Naive thymus-derived CD4-positive, alpha-beta T cell (primary cell): ENCODE results near the gene NINL. TPM values are rescaled to one million over a fixed set of nuclear protein-coding genes. Genes with fewer than 3 reads are reported as not detected.

ENCODE experiments used
- ATAC-seq: fragments of 150-1000 bp; cut with Tn5 transposase; 2 replicates; pipeline ENCODE4 v1.10.0; 2021; ENCODE audit warnings: mild to moderate bottlenecking, moderate library complexity
- CTCF ChIA-PET: fragments of 350-600 bp; sonication (Branson Sonifier 250); formaldehyde crosslinking; loops from one replicate; lab custom pipeline; 2021; ENCODE audit warnings: antibody characterized with exemption; lab: Charles Lee
- POLR2A ChIA-PET: fragments of 350-600 bp; sonication (Branson Sonifier 250); formaldehyde crosslinking; loops from one replicate; lab custom pipeline; 2021; ENCODE audit warnings: antibody characterized with exemption, inconsistent platforms; lab: Charles Lee
- DNase-seq, 9 donors: peaks; one replicate each; pipeline versions ENCODE4 v3.0.0 to v3.0.0-alpha.2; 2020 to 2022; ENCODE audit warnings: mixed read lengths in 1 of 9
- H3K27ac ChIP-seq: one replicate; pipeline ENCODE4 v1.7.0; 2013; ENCODE audit warnings: mild to moderate bottlenecking, low read depth, low read length, moderate library complexity
- H3K27me3 ChIP-seq, 2 donors: one replicate each; pipeline ENCODE4 v1.7.0; 2013; ENCODE audit warnings: low read length in 2 of 2, mild to moderate bottlenecking in 2 of 2, moderate library complexity in 2 of 2; ENCODE audit not compliant: control insufficient read depth in 2 of 2, insufficient read depth in 2 of 2
- H3K36me3 ChIP-seq, 3 experiments: 1 replicate in 2 of 3; 2 replicates in 1 of 3; pipeline ENCODE4 v1.7.0; 2013; ENCODE audit warnings: low read length in 3 of 3, mild to moderate bottlenecking in 3 of 3, moderate library complexity in 1 of 3; ENCODE audit not compliant: insufficient read depth in 3 of 3, control insufficient read depth in 2 of 3
- H3K4me1 ChIP-seq, 2 donors: one replicate each; pipeline ENCODE4 v1.7.0; 2013; ENCODE audit warnings: low read length in 2 of 2, mild to moderate bottlenecking in 2 of 2, moderate library complexity in 1 of 2; ENCODE audit not compliant: control insufficient read depth in 2 of 2, insufficient read depth in 2 of 2
- H3K4me3 ChIP-seq: 2 replicates; pipeline ENCODE4 v1.7.0; 2013; ENCODE audit warnings: mild to moderate bottlenecking, low read length
- H3K9me3 ChIP-seq, 3 experiments: 1 replicate in 2 of 3; 2 replicates in 1 of 3; pipeline ENCODE4 v1.7.0; 2013; ENCODE audit warnings: low read length in 3 of 3; ENCODE audit not compliant: control insufficient read depth in 2 of 3
- H3K27ac Mint-ChIP-seq, 9 donors: one replicate each; pipeline ENCODE4 v1.8.0; 2020 to 2022; ENCODE audit warnings: mixed read lengths in 9 of 9, mild to moderate bottlenecking in 8 of 9, moderate library complexity in 5 of 9, inconsistent platforms in 2 of 9
- H3K27me3 Mint-ChIP-seq, 5 donors: one replicate each; pipeline ENCODE4 v1.8.0; 2021 to 2022; ENCODE audit warnings: mixed read lengths in 5 of 5, mild to moderate bottlenecking in 1 of 5
- H3K36me3 Mint-ChIP-seq, 5 donors: one replicate each; pipeline ENCODE4 v1.8.0; 2020 to 2022; ENCODE audit warnings: mixed read lengths in 5 of 5, mild to moderate bottlenecking in 3 of 5, inconsistent platforms in 1 of 5
- H3K4me1 Mint-ChIP-seq, 7 donors: one replicate each; pipeline ENCODE4 v1.8.0; 2020 to 2022; ENCODE audit warnings: mixed read lengths in 7 of 7, mild to moderate bottlenecking in 3 of 7, inconsistent platforms in 1 of 7
- H3K4me3 Mint-ChIP-seq, 10 donors: one replicate each; pipeline ENCODE4 v1.8.0; 2020 to 2022; ENCODE audit warnings: mild to moderate bottlenecking in 10 of 10, mixed read lengths in 10 of 10, moderate library complexity in 6 of 10, inconsistent platforms in 2 of 10
- H3K9me3 Mint-ChIP-seq, 11 donors: one replicate each; pipeline ENCODE4 v1.8.0; 2020 to 2022; ENCODE audit warnings: mixed read lengths in 11 of 11, mild to moderate bottlenecking in 4 of 11, inconsistent platforms in 1 of 11, moderate library complexity in 1 of 11
- intact Hi-C, 2 donors: fragments of 100-400 bp; cut with micrococcal nuclease; formaldehyde crosslinking; loops; one replicate each; pipeline ENCODE4 v1.15.1; 2023
- polyA plus RNA-seq, 2 donors: library from polyadenylated mRNA; unstranded; fragments of 300-500 nt; fragmentation: Illumina TruSeq; gene quantifications; one replicate each; pipeline ENCODE4 v1.2.3, GENCODE V29; 2021
- total RNA-seq, 6 experiments: library from RNA in 5 of 6; stranded (reverse) in 5 of 6; gene quantifications; 1 replicate in 5 of 6; 2 replicates in 1 of 6; pipeline ENCODE4 v1.2.3 and lab custom pipeline; 2021 to 2026

Gene NINL
- total and polyA plus RNA-seq, 7 experiments from 2014 or later: 0.31 to 4.2 (median 2.4) TPM

- ChIA-PET POLR2A (no interaction called here), CTCF (no interaction called here)
- no peak for ATAC-seq
- H3K4me3 Mint-ChIP-seq: no peak overlapping the region
- peaks cover 0 to 1% (median 0%) of the 10 kb centered on the region in 11 donors for H3K9me3 Mint-ChIP-seq
- Histone ChIP-seq H3K36me3 (no peaks in the 10 kb centered on the region), H3K9me3 (no peaks in the 10 kb centered on the region), H3K27ac (no peak overlapping the region), H3K4me3 (no peak overlapping the region), H3K27me3 (no peaks in the 10 kb centered on the region), H3K4me1 (no peaks in the 10 kb centered on the region)
- DNase-seq: no peak
- intact Hi-C loops: no loop called here
- no peak overlapping the region for H3K27ac Mint-ChIP-seq
- H3K27me3 Mint-ChIP-seq: no peaks in the 10 kb centered on the region
- peaks cover 0 to 3% (median 0%) of the 10 kb centered on the region in 7 donors for H3K4me1 Mint-ChIP-seq
- H3K36me3 Mint-ChIP-seq: peaks cover 0 to 9% (median 0%) of the 10 kb centered on the region in 5 donors
Observed at GRCh38 chr20:25418776-25419175, 166.6 kb downstream of the NINL start.

- Histone ChIP-seq H3K36me3 (no peaks in the 10 kb centered on the region), H3K27ac (no peak overlapping the region)
- POLR2A ChIA-PET: no interaction called here
Observed at GRCh38 chr20:25408890-25409289, 176.4 kb downstream of the NINL start.

GRCh38 chr20:25408170-25408547 is 177.2 kb downstream of the NINL start:
- CTCF ChIA-PET: interaction anchor here (1.2 to 1.7 kb wide), 3 partner anchors 10 to 112 kb away, joined by 3 to 8 read pairs (median 3); no protein-coding TSS in a partner anchor

More at GRCh38 chr20:25408890-25409289, 176.4 kb downstream of the NINL start:
- H3K36me3 Mint-ChIP-seq: peaks cover 0 to 7% (median 0%) of the 10 kb centered on the region in 5 donors
- no peaks in the 10 kb centered on the region for H3K27me3 Mint-ChIP-seq
- peaks cover 0 to 4% (median 0%) of the 10 kb centered on the region in 3 experiments for H3K9me3 ChIP-seq
- no peaks in the 10 kb centered on the region for H3K27me3 ChIP-seq
- intact Hi-C loops: loop anchor here (5.0 kb wide), 3 partner anchors 162 to 352 kb away; partner anchors contain the start of genes PYGB (in 2 of the 2), ACSS1 (in 1 of the 2) and NANP (in 1 of the 2)
- peaks cover 0 to 9% (median 4%) of the 10 kb centered on the region in 11 donors for H3K9me3 Mint-ChIP-seq
- H3K4me1 ChIP-seq: peaks cover 6 to 11% of the 10 kb centered on the region in 2 donors
- peaks cover 4 to 25% (median 13%) of the 10 kb centered on the region in 7 donors for H3K4me1 Mint-ChIP-seq
- ATAC-seq: no peak
- peak overlapping the region in 3 of 10 donors; percentile 12 to 94 (median 66) for H3K4me3 Mint-ChIP-seq
- H3K4me3 ChIP-seq: no peak overlapping the region
- CTCF ChIA-PET: interaction anchor here (1.2 to 1.7 kb wide), 2 partner anchors 10 to 113 kb away, joined by 3 to 8 read pairs; no protein-coding TSS in a partner anchor
- peak overlapping the region in 2 of 9 donors; percentile 68 to 69 for H3K27ac Mint-ChIP-seq
- no peak for DNase-seq

GRCh38 chr20:25407311-25408169 is 177.8 kb downstream of the NINL start, which contains the start of gene GINS1:
GINS1 (plus strand) TSS chr20:25407673; CDS start chr20:25407821, 148 bp downstream.
- no peaks in the 10 kb centered on the region for H3K27me3 Mint-ChIP-seq

More at GRCh38 chr20:25408170-25408547, 177.2 kb downstream of the NINL start:
- peaks cover 0 to 16% (median 9%) of the 10 kb centered on the region in 11 donors for H3K9me3 Mint-ChIP-seq
- H3K27me3 Mint-ChIP-seq: no peaks in the 10 kb centered on the region
- peak overlapping the region; percentile 75 for H3K4me3 ChIP-seq
- POLR2A ChIA-PET: interaction anchor here (1.4 kb wide), 1 partner anchor 213 kb away, joined by 7 read pairs; the partner anchor contains the start of gene ENTPD6
- H3K4me1 ChIP-seq: peaks cover 6 to 11% of the 10 kb centered on the region in 2 donors
- no peak for DNase-seq
- H3K27ac Mint-ChIP-seq: peak overlapping the region in 6 of 9 donors; percentile 28 to 93 (median 70)
- peaks cover 4 to 25% (median 13%) of the 10 kb centered on the region in 7 donors for H3K4me1 Mint-ChIP-seq
- H3K36me3 ChIP-seq: no peaks in the 10 kb centered on the region
- peak overlapping the region; percentile 57 for H3K27ac ChIP-seq
- intact Hi-C loops: loop anchor here (5.0 kb wide), 3 partner anchors 161 to 351 kb away; partner anchors contain the start of genes PYGB (in 2 of the 2), ACSS1 (in 1 of the 2) and NANP (in 1 of the 2)
- ATAC-seq: no peak
- peaks cover 0 to 11% (median 2%) of the 10 kb centered on the region in 3 experiments for H3K9me3 ChIP-seq
- H3K27me3 ChIP-seq: no peaks in the 10 kb centered on the region
- H3K4me3 Mint-ChIP-seq: peak overlapping the region; percentile 77 to 95 (median 92)
- peaks cover 0 to 10% (median 4%) of the 10 kb centered on the region in 5 donors for H3K36me3 Mint-ChIP-seq

More at GRCh38 chr20:25407311-25408169, 177.8 kb downstream of the NINL start, which contains the start of gene GINS1:
- CTCF ChIA-PET: interaction anchor here (1.2 to 1.7 kb wide), 3 partner anchors 9 to 111 kb away, joined by 3 to 8 read pairs (median 3); no protein-coding TSS in a partner anchor
- intact Hi-C loops: loop anchor here (1.0 to 5.0 kb wide), 7 partner anchors 17 to 415 kb away; partner anchors contain the start of genes ABHD12 (in 2 of the 2), NANP (in 2 of the 2), PYGB (in 2 of the 2) and ACSS1 (in 1 of the 2)
- Histone ChIP-seq H3K4me3 (peak within 1 kb of the TSS; percentile 75), H3K36me3 (no peaks in the 10 kb centered on the region), H3K4me1 (peaks cover 6 to 11% of the 10 kb centered on the region in 2 donors), H3K9me3 (peaks cover 0 to 15% (median 7%) of the 10 kb centered on the region in 3 experiments), H3K27ac (peak within 1 kb of the TSS; percentile 57), H3K27me3 (no peaks in the 10 kb centered on the region)
- ATAC-seq (peak; percentile 94), DNase-seq (peak; percentile 56 to 92 (median 69))
- Mint-ChIP-seq H3K27ac (peak within 1 kb of the TSS; percentile 28 to 93 (median 80)), H3K36me3 (peaks cover 0 to 12% (median 5%) of the 10 kb centered on the region in 5 donors), H3K9me3 (peaks cover 0 to 22% (median 15%) of the 10 kb centered on the region in 11 donors), H3K4me3 (peak within 1 kb of the TSS; percentile 77 to 95 (median 92)), H3K4me1 (peaks cover 4 to 25% (median 13%) of the 10 kb centered on the region in 7 donors)
- POLR2A ChIA-PET: interaction anchor here (0.8 to 1.4 kb wide), 2 partner anchors 213 to 219 kb away, joined by 3 to 7 read pairs; partner anchors contain the start of gene ENTPD6

Other genes with a start within 250 kb of the NINL start
- gene ABHD12, start 194.7 kb downstream of the NINL start, total RNA-seq: 10 to 100 TPM; 16.5 to 27.6 (median 22.5) TPM
- 10 to 100 TPM; 24.4 to 29.7 TPM for gene ABHD12, start 194.7 kb downstream of the NINL start, polyA plus RNA-seq
- gene GINS1, start 177.9 kb downstream of the NINL start, total RNA-seq: 10 to 100 TPM in 1 of 5 experiments, under 1 TPM in 4; 0.44 to 24.9 (median 0.81) TPM
- gene GINS1, start 177.9 kb downstream of the NINL start, polyA plus RNA-seq: 1 to 10 TPM in 1 of 2 donors, under 1 TPM in 1; 0.93 to 1.1 TPM
- 1 to 10 TPM; 1.0 to 7.0 (median 1.9) TPM for gene NANP, start 38.5 kb upstream of the NINL start, total RNA-seq
- under 1 TPM; 0.75 to 0.77 TPM for gene NANP, start 38.5 kb upstream of the NINL start, polyA plus RNA-seq
- 10 to 100 TPM; 18.7 to 39.8 (median 21.2) TPM for gene ZNF337, start 111.3 kb upstream of the NINL start, total RNA-seq
- 10 to 100 TPM in 1 of 2 donors, 1 to 10 TPM in 1; 9.2 to 22.1 TPM for gene ZNF337, start 111.3 kb upstream of the NINL start, polyA plus RNA-seq